Progenitor cell of endocrine pancreas (in vitro differentiated cells): ENCODE measurements around the gene CDH23. TPM values are rescaled to one million over a fixed set of nuclear protein-coding genes. Genes with fewer than 3 reads are reported as not detected.
A peak's percentile ranks its signal among the peaks of the same experiment; 100 is the strongest.

ENCODE experiments used
- DNase-seq: peaks from one replicate; pipeline ENCODE4 v3.0.0; 2021; ENCODE audit warnings: low spot score; ENCODE audit not compliant: unreplicated experiment
- H3K27ac Mint-ChIP-seq: 2 replicates; pipeline ENCODE4 v1.8.0; 2021; ENCODE audit warnings: mild to moderate bottlenecking, moderate library complexity, mixed read lengths
- H3K27me3 Mint-ChIP-seq: 2 replicates; pipeline ENCODE4 v1.8.0; 2021; ENCODE audit warnings: mixed read lengths
- H3K36me3 Mint-ChIP-seq: 2 replicates; pipeline ENCODE4 v1.8.0; 2022; ENCODE audit warnings: mixed read lengths; ENCODE audit not compliant: insufficient read depth
- H3K4me1 Mint-ChIP-seq: 2 replicates; pipeline ENCODE4 v1.8.0; 2021; ENCODE audit warnings: low read depth, mixed read lengths
- H3K4me3 Mint-ChIP-seq: 2 replicates; pipeline ENCODE4 v1.8.0; 2021; ENCODE audit warnings: low read depth, mild to moderate bottlenecking, moderate library complexity, mixed read lengths
- H3K9me3 Mint-ChIP-seq: 2 replicates; pipeline ENCODE4 v1.8.0; 2021; ENCODE audit warnings: low read depth, mixed read lengths
- total RNA-seq: library from RNA; stranded (reverse); gene quantifications from 2 replicates; pipeline ENCODE4 v1.2.1, GENCODE V29; 2021
- TF ChIP-seq, protein P1 (sequence below): fragments of 200-600 bp; sonication (generic); IDR thresholded peaks from one replicate; pipeline ENCODE4 v1.5.0; 2021; ENCODE audit warnings: antibody characterized with exemption, mild to moderate bottlenecking; ENCODE audit not compliant: unreplicated experiment

Gene CDH23
- total RNA-seq, 1 donor from 2014 or later, result 0.43 TPM

DNA sequence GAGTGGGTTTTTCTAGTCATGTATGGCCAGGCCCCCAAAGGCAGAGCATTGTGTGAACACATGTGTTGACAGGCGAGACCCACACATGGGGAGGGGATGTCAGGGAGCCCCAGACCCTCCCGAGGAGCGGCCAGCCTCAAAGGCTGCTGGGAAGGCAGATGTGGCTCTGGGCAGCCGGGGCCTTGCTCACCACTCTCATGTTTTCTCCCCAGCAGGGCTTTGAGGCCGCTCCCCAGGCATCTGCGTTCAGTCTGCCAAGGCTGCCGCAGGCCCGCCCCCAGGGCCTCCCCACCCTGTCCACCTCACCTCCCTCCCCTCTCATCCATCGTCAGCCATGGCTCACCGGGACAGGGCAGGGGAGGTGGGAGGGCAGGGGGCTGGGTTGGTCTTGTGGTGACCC, 393.2 kb downstream of the CDH23 start:
- H3K4me1 Mint-ChIP-seq, result no peaks in the 10 kb centered on the region
- DNase-seq, result no peak
- H3K27me3 Mint-ChIP-seq, result peaks cover 4% of the 10 kb centered on the region
- H3K9me3 Mint-ChIP-seq, result no peaks in the 10 kb centered on the region
- TF ChIP-seq, protein P1, sequence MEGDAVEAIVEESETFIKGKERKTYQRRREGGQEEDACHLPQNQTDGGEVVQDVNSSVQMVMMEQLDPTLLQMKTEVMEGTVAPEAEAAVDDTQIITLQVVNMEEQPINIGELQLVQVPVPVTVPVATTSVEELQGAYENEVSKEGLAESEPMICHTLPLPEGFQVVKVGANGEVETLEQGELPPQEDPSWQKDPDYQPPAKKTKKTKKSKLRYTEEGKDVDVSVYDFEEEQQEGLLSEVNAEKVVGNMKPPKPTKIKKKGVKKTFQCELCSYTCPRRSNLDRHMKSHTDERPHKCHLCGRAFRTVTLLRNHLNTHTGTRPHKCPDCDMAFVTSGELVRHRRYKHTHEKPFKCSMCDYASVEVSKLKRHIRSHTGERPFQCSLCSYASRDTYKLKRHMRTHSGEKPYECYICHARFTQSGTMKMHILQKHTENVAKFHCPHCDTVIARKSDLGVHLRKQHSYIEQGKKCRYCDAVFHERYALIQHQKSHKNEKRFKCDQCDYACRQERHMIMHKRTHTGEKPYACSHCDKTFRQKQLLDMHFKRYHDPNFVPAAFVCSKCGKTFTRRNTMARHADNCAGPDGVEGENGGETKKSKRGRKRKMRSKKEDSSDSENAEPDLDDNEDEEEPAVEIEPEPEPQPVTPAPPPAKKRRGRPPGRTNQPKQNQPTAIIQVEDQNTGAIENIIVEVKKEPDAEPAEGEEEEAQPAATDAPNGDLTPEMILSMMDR, result no peak
- no peaks in the 10 kb centered on the region for H3K36me3 Mint-ChIP-seq
- H3K4me3 Mint-ChIP-seq, result no peak overlapping the region
- H3K27ac Mint-ChIP-seq, result no peak overlapping the region

DNA sequence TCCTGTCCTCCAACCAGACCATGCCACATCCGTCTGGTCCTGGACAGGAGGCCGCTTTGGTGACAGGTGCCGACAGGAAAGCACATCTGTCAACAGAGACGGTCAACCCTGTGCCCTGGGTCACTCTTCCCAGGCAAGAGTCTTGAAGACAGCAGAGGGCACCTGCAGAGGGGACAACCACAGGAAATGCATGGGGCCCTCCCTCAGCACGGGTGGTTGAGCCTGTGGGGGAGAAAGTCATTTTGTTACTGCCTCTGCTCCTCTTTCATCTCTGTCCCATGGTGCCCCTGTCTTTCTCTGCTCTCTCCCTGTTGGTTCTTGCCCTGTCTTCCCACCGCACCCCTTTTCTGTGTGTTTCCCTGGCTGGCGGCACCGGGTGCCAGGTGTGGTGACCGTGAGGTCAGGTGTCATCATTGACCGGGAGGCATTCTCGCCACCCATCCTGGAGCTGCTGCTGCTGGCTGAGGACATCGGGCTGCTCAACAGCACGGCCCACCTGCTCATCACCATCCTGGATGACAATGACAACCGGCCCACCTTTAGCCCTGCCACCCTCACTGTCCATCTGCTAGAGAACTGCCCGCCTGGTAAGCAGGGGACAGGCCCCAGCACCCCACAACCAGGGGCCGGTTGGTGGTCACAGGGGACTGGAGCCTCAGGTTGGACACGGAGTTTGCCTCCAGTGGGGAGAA, 394.2 kb downstream of the CDH23 start:
- Mint-ChIP-seq H3K36me3 (no peaks in the 10 kb centered on the region), H3K9me3 (no peaks in the 10 kb centered on the region), H3K27ac (no peak overlapping the region), H3K4me1 (no peaks in the 10 kb centered on the region), H3K27me3 (peaks cover 8% of the 10 kb centered on the region), H3K4me3 (no peak overlapping the region)
- TF ChIP-seq, protein P1, result no peak
- DNase-seq, result no peak

DNA sequence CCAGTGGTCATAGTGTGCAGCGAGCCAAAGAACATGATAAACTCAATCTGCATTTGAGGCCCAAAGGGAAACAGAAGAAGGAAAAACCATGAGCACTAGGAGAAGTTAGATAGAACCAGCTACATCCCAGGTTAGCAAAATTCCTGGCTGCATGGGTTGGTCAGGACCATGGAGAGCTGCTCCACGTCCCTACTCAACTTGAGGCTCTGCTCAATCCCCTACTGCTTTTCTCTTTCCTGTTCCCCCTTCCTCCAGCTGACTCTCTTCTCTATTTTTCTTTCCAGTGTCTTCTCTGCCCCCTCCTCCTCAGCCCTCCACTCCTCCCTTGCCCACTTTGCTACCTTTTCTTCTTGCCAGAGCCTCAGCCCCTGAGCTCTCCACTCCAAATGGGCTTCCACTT, 398.5 kb downstream of the CDH23 start:
- H3K4me1 Mint-ChIP-seq, result no peaks in the 10 kb centered on the region
- no peaks in the 10 kb centered on the region for H3K9me3 Mint-ChIP-seq
- no peak overlapping the region for H3K27ac Mint-ChIP-seq
- peaks cover 11% of the 10 kb centered on the region for H3K27me3 Mint-ChIP-seq
- peak; percentile 44 for DNase-seq
- H3K4me3 Mint-ChIP-seq, result no peak overlapping the region
- TF ChIP-seq, protein P1, result no peak
- no peaks in the 10 kb centered on the region for H3K36me3 Mint-ChIP-seq

DNA sequence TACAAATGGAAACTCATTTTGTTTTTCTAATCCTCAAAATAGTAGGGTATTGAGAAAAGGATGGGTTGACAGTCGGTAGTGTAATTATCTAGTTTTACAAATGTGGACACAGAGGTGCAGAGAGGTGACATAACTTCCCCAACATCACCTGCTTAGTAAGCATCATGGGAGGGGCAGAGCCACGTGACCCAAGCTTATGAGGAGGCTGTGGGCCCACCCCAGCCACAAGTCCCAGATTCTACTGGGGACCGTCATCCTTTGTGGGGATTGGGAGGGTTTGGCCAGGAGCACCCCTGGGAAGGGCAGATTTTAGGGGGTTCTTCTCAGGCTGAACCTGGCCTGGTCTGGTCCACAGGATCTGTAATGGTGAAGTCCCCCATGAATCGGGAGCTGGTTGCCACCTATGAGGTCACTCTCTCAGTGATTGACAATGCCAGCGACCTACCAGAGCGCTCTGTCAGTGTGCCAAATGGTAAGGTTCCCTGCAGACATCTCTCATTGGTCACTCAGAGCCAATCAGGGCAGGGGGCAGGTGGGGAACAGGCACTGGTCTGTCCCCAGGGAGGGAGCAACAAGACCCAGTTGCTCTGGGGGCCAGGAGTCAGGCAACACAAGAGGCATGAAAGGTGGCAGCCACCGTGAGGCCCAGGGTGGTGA, 400.2 kb downstream of the CDH23 start:
- no peak for DNase-seq
- no peak overlapping the region for H3K27ac Mint-ChIP-seq
- no peak overlapping the region for H3K4me3 Mint-ChIP-seq
- no peaks in the 10 kb centered on the region for H3K4me1 Mint-ChIP-seq
- TF ChIP-seq, protein P1, result no peak
- peaks cover 15% of the 10 kb centered on the region for H3K27me3 Mint-ChIP-seq
- no peaks in the 10 kb centered on the region for H3K9me3 Mint-ChIP-seq
- H3K36me3 Mint-ChIP-seq, result no peaks in the 10 kb centered on the region

DNA sequence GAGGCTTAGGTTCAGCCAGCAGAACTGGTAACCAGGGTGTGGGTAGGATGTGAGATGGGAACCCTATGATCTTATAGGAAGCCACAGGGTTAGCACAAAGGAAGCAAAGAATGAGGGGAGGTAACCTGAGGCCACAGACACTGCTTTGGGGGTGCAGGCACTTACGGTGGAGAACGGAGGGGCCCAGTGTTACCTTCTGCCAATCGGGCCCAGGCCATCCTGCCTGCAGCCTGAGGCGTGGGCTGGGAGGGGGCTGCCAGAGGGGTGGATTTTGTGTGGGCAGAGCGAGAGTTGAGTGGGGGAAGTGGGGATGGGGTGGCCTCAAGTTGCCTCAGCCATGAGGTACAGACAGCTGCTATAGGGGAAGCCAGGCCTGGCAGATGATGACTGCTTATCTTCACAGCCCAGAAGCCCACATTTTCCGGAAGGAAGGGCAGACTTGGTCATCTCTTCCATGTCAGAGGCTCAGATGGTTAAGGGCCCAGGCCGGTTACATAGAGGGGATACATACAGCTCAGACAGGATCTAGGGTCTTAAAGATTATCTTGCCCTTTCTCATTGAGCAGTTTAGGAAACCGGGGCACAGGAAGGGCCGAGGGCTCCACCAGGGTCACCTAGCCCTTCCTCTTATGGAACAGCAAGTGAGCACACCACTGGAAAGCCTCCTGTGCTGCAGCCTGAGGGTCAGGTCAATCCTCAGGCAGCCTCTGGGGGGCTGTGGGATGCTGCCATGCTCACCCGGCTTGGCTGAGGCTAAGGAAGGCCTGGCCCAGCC, 401.0 kb downstream of the CDH23 start:
- DNase-seq, result no peak
- H3K27ac Mint-ChIP-seq, result no peak overlapping the region
- TF ChIP-seq, protein P1, result no peak
- H3K9me3 Mint-ChIP-seq, result no peaks in the 10 kb centered on the region
- H3K4me3 Mint-ChIP-seq, result no peak overlapping the region
- peaks cover 15% of the 10 kb centered on the region for H3K27me3 Mint-ChIP-seq
- no peaks in the 10 kb centered on the region for H3K4me1 Mint-ChIP-seq
- H3K36me3 Mint-ChIP-seq, result no peaks in the 10 kb centered on the region
